Hippocampal formation (tissue), 2 donors: ENCODE data around the gene OR1F1.
"Not testable (repeated sequence)": the region's sequence is repeated elsewhere in the genome, so short reads cannot be mapped to it uniquely, and the experiment has no call there.

Source experiments
- DNase-seq, 2 donors: peaks; one replicate each; lab custom pipeline; 2025; lab: John Stamatoyannopoulos, UW

The OR1F1 gene

DNA sequence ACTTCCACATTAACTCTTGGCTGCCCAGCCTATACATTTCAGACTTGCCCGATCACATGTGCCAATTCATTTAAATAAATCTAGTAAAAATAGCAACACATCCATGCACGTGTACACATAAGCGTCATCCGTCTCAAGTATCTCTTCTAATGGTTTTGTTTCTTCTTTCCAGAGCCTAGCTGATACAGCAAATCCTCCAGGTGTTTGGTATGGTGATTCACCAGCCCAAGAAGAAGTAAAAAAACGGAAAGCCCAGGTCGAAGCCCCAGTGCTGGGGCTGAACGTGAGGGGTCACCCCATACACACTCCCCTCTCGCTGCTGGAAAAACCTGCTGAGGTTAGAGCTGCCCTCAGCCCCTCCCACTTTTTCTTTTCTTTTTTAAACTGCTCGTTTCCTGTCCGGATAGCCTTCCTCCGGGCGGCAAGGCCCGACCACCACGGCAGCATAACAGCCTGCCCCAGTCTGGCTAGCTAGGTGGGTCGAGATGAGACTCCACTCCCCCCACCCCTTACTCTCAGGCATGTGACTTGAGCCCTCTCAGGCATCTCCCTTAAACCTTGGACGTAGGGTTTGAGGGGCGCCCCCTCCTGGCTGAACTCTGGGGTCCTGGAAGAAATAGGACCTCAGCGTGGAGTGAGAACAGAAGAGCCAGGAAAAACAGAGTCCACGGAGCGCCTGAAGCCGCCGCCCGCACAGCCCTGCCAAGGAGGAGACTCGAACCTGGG lies 13.9 kb upstream of the OR1F1 start:
- DNase-seq: no peak

DNA sequence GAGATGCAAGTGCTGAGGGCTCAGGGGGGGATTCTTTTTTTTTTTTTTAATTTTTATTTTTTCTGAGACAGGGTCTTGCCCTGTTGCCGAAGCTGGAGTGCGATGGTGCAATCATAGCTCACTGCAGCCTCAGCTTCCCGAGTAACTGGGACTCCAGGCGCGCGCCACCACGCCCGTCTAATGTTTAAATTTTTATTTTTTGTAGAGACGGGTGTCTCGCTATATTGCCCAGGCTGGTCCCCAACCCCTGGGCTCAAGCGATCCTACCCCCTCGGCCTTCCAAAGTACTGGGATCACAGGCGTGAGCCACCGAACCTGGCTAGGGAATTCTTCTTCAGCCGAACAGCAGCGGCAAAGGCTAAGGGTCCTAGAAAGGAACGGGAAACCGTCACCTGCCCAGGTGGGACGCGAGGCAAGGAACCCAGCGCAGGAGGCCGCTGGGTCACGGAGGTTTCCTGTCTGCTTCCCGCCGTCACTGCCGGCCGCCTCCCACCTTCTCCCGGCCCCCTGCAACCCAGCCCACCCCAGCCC lies 13.3 kb upstream of the OR1F1 start:
- DNase-seq: no peak

DNA sequence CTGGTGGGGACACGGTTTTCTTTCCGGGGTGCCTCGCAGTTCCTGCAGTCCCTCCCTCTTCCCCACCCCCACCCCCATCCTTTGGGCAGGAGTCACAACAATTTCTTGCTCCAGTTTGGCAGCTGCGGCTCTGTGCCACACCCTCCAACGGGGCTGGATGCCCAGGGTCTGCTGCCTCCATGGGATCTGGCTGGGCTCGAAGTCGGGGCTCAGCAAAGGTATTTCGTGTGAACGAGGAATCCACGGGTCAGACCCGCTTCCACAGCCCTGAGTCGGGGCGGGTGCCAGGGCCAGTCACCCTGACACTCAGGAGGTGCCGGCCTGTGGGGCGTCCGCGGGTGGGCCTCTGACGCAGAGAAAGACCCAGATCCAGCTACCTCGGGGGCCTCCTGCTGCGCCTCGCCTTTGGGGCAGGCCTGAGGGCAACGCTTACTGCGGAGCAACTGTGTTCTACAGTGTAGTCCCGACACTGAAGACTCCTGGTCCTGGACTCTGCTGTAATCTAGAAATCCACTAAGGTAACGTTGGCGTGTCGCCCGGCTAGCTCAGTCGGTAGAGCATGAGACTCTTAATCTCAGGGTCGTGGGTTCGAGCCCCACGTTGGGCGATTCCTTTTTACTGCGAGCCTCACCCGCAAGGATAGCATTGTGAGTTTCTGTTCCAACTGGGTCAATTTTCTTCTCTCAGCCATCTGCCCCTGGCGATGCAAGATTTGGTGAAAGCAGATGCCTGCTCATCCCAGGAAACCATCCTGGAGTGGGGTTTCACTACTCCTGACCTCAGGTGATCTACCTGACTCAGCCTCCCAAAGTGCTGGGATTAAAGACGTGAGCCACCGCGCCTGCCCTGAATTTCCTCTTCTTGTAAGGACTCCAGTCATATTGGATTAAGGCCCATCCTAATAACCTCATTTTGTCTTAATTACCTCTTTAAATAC lies 12.6 kb upstream of the OR1F1 start:
- DNase-seq: no peak

DNA sequence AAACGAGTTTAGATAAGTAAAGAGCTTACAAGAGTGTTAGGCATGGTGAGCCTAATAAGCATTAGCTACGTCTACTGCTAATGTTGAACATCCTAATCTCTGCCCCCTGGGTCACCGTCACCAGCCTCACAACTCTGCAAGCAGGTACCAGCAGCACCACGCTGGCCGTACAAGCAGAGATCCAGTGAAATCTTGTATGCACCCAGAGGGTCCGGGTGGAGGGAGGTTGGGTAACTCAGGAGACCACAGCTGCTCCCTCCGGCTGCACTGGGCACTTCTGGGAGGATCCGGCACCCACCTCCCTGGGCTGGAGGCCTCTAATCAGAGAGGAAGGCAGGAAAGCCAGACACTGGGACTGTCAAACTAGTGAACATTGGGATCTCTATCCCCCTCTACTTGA lies 8.4 kb upstream of the OR1F1 start:
- no peak for DNase-seq

DNA sequence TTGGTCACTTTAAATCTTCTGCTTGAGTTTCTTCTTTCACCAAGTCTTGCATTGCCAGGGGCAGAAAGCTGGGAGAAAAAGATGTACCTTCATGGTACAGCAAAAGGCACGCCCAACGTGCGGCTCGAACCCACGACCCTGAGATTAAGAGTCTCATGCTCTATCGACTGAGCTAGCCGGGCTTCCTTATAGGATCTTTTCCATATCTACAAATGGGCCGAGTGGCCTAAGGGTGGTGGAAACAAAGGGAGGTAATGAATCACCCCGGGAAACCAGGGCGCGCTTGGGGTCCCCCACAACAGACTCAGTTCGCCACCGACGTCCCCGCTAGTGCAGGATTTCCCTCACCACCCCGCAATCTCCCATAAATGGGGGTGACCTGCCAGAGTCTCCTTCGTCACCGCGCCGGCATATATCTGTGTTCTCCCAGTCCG lies 7.5 kb upstream of the OR1F1 start:
- no peak for DNase-seq

DNA sequence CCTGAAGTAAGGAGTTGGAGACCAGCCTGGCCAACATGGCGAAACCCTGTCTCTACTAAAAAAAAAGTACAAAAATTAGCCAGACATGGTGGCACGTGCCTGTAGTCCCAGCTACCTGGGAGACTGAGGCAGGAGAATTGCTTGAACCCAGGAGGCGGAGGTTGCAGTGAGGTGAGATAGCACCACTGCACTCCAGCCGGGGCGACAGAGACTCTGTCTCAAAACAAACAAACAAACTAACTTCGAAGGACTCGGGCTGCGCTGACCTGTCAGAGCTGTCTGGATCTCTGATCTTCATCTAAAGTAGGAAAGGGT lies 5.8 kb upstream of the OR1F1 start:
- not testable (repeated sequence) for DNase-seq

DNA sequence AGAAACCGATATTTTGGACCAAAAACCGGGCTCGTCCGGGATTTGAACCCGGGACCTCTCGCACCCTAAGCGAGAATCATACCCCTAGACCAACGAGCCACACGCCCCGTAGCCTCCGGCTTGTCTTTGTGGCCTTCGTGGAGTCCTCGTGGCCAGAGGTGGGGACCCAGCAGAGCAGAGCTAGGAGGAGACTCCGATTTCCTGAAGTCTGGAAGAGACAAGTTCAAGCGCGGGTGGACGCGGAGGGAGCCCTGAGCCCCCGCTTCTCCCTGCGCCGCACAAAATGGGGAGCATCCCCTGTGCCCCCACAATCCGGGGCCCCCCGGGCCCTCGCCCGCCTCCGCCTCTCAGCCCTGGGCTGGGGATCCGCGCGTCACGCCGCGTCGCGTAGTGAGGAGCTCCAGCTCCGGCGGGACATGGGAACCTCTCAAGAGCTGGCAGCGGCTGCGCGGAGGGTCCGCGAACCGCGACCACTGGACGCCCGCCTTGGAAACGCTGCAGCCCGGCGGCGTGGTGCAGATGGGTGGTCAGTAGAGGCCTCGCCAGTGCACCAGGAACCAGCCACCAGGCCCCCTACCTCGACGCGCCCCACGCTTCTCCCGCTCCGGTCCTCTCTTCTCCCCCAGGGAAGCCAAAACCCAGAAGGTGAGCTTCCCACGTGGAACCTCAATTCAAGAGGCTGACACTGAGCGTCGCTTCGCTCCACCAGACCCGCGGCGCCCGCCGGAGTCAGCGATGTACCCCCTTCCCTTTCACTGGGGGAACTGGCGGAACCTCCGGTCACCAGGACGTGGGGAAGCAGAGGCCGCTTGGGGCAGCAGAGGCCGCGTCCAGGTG lies 5.2 kb upstream of the OR1F1 start:
- DNase-seq: no peak

DNA sequence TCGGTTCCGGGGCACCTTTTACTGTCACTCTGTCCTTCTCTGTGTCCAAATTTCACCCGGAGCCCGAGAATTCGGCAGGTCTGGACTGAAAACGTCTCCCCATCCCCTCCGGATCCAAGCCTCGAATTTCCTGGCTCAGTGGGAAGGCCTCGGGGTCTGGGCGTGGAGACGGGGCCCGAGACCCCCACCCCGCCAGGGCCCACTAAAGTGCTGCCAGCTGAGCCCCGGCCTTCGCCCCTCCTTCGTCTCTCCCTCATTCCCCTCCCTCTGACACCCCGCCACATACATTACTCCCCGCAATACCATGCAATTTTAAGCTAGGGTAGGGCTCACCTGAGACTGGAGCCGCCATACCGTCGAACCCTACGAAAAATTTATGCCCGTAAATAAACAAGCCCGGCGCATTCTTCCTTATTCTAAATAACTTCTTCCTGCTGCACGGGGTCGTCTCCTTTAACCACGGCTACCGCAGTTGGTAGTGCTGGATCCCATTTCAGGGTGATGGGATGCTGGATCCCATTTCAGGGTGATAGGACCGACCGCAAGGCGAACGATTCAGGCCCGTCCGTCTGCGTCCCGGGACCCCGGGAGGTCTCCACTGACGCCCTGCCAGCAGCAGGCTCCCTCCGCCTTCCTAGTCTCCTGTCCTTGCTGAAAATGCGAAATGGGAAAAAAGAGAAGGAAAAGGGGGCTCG lies 4.4 kb upstream of the OR1F1 start:
- DNase-seq: no peak

DNA sequence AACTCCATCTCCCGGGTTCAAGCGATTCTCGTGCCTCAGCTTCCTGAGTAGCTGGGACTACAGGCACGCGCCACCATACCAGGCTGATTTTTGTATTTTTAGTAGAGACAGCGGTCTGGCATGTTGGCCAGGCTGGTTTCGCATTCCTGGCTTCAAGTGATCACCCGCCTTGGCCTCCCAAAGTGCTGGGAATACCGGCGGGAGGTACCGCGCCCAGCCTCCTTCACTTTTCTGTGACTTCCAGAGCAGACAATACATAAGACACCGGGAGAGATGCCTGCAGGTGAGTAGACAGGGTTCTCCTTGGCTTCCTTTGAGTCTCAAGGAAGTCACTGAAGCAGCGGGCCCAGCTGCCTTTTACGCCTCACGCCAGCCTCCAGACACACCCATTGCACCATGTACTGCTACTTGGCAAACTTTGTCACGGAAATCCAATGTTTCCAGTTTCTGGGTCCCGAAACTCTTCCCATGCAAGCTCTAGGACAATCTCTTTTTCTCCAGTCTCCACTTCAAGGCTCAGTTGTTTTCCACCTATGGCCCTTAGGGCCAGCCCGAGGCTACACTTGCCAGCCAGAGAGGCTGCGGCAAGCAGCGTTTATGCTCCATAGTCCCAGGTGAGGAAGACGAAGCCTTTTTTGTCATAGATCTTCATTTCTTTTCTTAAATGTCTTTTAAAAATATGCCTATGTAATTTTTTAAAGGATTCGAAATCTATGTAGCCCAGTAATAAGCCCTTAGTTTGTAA lies 886 bp upstream of the OR1F1 start:
- no peak for DNase-seq

DNA sequence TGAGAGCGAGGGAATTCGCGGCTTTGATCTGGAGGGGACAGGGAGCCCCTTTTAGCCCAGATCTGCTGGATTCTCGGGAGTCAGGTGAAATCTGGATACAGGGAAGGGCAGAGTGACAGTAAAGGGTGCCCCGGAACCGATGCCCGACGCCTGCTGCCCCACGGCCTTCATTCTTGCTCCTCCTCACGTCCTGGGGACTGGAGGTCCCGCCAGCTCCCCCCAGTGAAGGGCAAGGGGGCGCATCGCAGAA lies 596 bp downstream of the OR1F1 start:
- no peak for DNase-seq

DNA sequence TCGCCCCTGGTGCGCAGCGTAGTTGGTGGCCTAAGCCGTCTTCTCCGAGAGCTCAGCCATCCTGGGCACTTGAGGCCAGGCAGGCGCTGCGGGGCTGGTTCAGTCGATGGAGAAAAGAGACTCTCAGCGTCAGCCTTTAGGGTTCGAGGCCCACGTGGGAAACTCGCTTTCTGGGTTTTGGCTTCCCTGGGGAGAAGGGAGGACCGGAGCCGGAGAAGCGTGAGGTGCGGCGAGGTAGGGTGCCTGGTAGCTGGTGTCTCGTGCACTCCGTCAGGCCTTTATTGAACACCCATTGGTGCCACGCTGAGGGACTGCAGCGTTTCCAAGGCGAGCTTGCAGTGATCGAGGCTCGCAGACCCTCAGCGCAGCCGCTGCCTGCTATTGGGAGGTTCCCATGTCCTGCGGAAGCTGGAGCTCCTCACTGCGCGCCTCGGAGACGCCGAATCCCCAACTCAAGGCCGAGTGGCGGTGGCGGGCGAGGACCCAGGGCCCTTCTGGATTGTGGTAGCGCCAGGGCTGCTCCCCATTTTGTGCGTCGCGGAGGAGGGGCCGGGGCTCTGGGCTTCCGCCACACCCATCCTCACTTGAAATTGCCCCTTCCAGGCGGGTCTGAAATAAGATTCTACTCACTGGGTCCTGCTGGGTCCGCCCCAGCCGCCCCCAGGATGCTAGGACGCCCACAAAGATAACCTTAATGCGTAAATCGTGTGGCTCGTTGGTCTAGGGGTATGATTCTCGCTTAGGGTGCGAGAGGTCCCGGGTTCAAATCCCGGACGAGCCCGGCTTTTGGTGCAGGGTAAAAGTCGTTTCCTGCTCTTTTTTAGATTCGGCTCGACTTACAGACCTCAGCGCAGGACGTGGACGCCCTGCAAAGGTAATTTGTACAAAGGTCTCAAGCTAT lies 1.2 kb downstream of the OR1F1 start:
- no peak for DNase-seq

DNA sequence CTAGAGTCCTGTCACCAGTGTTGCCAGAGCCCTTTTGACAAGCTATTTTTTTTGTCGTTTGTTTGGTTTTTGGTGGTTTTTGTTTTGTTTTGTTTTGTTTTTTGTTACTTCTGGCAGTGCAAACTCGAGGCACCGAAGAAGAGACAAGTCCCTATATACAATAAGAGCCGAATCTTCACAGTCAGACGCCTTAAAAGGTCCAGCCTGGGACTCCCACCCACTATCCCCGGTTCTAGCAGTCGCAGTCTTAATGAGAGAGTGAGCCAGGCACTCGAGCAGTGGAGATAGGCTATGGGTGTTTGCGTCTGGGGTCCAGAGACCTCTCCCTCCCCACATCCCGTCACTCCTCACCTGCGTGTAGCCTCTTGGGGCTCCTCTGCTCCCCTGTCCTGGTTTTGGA lies 1.9 kb downstream of the OR1F1 start:
- no peak for DNase-seq

DNA sequence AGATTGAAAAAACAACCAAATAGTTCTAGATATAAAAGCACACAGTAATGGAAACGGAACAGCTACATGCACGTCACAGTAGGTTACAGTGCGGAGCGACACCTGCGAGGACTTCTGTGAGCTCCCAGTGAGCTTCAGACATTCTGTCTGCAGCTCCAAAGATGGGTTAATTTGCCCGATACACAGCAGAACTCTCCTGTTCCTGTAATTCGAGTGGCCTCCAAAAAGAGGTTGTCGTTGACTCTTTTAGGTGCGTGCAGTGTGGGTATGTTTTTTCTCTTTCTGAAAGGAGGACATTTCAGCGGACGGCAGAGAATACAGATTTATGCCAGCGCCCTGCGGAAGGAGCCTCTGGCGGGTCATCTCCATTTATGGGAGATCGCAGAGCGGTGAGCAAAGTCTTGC lies 2.9 kb downstream of the OR1F1 start:
- no peak for DNase-seq

DNA sequence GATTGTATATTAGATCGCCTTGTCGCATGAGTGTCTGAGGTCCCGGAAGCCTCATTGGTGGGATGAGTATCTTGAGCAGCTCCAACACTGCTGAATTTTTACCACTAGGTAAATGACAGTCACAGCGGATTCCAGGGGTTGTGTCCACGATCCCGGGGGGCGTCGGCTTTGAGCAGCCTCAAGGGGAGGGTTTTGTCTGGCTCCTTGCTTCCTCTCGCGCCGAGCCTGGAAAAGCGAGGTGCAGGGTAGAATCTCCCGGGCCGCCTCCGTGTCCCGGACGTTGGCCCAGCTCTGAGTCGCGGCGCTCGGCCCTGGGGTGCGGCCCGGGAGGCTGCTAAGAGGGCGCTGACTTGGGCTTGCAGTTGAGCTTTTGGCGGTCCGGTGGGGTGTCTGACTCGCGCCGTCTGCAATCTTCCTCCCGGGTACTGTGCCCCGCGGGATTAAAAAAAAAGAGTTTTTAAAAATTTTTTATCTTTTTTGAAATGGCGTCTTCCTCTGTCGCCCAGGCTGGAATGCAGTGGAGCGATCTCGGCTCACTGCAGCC lies 4.5 kb downstream of the OR1F1 start:
- DNase-seq: no peak

DNA sequence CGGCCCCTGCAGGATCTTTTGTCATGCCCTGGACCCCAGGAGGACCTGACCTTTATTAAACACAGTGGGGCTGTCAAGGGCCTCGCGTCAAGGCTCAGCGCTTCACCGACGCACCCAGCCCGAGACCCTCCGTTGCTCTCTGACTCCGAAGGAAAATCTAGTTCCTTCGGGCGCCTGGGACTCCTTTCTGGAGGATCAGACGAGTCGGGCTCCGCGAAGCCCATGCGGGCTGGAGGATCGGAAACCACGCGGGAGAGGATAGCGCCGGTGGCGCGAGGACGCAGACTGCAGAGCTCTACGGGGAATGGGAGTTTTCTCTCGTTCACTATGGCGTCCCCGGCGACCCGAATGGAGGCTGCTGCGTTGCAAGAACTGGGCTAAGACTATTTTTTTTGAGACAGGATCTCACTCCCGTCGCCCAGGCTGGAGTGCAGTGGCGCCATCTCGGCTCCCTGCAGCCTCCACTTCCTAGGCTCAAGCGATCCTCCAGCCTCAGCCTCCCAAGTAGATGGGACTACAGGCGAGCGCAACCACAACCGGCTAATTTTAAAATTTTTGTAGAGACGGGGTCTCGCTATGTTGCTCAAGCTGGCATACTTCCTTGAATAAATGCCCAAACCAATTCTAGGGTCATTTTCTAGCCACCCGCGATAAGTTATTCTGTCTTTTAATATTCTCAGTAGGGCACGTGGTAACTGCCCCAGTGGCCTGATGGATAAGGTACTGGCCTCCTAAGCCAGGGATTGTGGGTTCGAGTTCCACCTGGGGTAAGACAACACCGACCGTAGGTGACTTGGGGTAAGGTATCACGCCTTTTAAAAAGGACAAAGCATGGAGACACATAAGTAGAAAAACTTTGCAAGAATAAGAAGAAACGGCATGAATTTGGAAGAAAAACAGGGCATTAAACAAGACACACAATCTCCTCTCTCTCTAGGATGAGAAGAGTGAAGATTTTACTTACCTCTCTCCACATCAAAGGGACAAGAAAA lies 5.5 kb downstream of the OR1F1 start:
- no peak for DNase-seq

DNA sequence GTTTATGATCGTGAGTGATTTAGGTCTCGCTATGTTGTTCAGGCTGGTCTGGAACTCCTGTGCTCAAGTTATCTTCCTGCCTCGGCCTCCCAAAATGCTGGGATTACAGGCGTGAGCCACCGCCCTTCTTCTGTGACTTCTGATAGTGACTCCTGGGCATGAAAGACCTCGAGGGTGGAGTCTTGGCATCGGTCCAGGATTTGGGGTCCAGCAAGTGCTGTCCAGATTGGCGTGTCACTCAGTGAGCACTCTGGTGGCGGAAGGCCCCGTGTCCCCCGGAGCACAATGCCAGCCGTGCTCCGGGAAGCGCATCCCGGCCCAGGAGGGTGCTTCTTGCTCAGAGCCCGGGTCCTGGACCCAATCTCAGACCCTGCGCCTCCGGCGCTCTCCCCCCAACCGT lies 6.8 kb downstream of the OR1F1 start:
- DNase-seq: no peak

DNA sequence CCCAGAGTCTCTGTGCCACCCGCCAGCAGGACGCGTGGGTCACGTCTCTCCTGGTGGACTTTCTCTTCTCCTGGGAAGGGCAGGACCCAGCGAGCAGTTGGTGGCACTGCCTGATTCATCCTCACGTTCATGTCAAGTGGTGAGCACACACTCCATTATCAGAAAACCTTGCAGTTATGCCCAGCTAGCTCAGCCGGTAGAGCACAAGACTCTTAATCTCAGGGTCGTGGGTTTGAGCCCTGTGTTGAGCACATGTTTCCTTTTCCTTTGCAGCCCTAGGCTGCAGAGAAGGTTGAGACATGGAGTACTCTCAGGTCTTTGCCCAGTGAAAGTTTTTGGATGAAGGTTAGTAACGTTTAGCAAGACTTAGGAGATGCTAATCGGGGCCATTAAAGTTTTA lies 8.0 kb downstream of the OR1F1 start:
- DNase-seq: no peak

DNA sequence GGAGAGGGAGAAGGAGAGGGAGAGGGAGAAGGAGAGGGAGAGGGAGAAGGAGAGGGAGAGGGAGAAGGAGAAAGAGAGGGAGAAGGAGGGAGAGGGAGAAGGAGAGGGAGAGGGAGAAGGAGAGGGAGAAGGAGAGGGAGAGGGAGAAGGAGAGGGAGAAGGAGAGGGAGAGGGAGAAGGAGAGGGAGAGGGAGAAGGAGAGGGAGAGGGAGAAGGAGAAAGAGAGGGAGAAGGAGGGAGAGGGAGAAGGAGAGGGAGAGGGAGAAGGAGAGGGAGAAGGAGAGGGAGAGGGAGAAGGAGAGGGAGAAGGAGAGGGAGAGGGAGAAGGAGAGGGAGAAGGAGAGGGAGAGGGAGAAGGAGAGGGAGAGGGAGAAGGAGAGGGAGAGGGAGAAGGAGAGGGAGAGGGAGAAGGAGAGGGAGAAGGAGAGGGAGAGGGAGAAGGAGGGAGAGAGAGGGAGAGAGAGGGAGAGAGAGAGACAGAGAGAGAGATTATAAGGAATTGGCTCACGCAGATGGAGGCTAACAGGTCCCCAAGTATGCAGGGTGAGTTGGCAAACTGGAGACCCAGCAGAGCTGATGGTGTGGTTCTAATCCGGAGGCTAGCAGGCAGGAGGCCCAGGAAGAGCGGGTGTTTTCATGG lies 9.8 kb downstream of the OR1F1 start:
- DNase-seq: not testable (repeated sequence)
